ENCODE measurements around the gene SYNJ2. TPM values are rescaled to one million over a fixed set of nuclear protein-coding genes. Genes with fewer than 3 reads are reported as not detected.

Gene SYNJ2
- polyA plus RNA-seq, 1 donor from 2014 or later: 13.7 TPM

DNA sequence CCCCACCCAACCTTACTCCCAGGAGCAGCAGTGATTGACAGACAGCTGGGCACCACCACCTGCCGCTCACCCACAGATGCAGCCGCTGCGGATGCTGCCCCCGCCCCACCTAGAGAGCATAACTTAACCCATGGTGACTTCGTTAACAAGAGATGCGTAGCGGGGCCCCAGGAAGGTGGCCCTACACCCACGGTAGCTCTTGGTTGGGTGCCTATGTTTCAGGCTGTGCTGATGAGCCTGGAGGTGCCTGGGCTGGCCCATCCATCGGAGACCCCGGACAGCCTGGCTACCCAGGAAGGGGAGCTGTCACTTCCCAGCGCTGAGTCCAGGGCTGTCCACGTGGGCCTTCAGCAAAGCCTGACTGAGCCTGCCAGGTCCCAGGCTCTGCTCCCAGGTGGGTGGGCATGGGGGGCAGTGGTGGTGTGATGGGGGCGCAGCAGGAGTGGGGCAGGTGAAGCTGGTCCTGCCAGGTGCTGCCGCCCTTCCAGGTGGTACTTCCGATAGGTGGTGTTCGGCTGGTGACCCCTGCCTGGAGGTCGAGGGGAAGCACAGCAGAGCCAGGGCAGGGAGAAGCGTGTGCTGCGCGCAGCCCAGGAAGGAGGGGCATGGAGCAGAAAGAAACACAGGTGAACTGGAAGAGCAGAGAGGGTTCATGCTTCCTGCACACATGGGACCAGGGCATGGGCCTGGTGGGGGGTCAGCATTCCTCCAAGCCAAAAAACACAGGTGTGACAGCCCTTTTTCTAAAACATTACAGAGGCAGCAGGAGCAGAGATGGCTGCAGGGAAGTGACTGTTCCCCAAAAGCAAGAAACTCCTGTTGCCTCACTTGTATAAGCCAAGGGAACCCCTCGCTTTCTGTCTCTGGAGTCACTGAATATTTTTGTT is 56.9 kb downstream of the SYNJ2 start:
- Mint-ChIP-seq H3K27me3 (no peaks in the 10 kb centered on the region), H3K9me3 (peaks cover 0 to 5% (median 3%) of the 10 kb centered on the region in 3 donors), H3K4me1 (peaks cover 3 to 6% (median 3%) of the 10 kb centered on the region in 3 donors), H3K27ac (no peak overlapping the region), H3K36me3 (peaks cover 8% of the 10 kb centered on the region), H3K4me3 (no peak overlapping the region)

DNA sequence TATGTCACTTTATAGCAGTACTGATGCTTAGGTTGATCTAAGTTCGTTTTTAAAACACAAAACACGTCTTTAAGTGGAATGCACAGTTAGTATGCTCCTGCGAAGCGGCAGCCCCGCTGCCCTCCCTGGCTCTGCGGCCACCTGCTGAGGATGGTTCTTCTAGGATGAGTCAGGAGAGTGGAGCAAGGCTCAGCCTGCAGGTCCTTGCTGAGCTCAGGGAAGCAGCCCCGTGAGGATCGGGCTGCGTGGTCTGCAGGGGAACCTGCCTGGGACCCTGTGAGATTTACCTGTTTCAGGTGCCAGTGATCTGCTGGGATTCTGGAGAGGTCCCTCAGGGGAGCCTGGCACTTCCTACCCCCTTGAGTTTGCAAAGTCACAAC is 57.5 kb downstream of the SYNJ2 start:
- H3K4me3 Mint-ChIP-seq: no peak overlapping the region
- peaks cover 0 to 5% (median 3%) of the 10 kb centered on the region in 3 donors for H3K9me3 Mint-ChIP-seq
- H3K36me3 Mint-ChIP-seq: peaks cover 8% of the 10 kb centered on the region
- no peak overlapping the region for H3K27ac Mint-ChIP-seq
- peaks cover 3 to 6% (median 3%) of the 10 kb centered on the region in 3 donors for H3K4me1 Mint-ChIP-seq
- H3K27me3 Mint-ChIP-seq: no peaks in the 10 kb centered on the region

GRCh38 chr6:158039571-158040050 is 57.9 kb downstream of the SYNJ2 start:
- H3K27ac Mint-ChIP-seq: peak overlapping the region in 1 of 3 donors; percentile 27
- H3K36me3 Mint-ChIP-seq: peaks cover 9% of the 10 kb centered on the region
- no peak overlapping the region for H3K4me3 Mint-ChIP-seq
- H3K4me1 Mint-ChIP-seq: peaks cover 3 to 6% (median 3%) of the 10 kb centered on the region in 3 donors
- no peaks in the 10 kb centered on the region for H3K27me3 Mint-ChIP-seq
- peaks cover 0 to 5% (median 3%) of the 10 kb centered on the region in 3 donors for H3K9me3 Mint-ChIP-seq

GRCh38 chr6:158040051-158040803 is 58.6 kb downstream of the SYNJ2 start:
- Mint-ChIP-seq H3K27me3 (no peaks in the 10 kb centered on the region), H3K9me3 (peaks cover 0 to 5% (median 3%) of the 10 kb centered on the region in 3 donors), H3K27ac (no peak overlapping the region), H3K4me1 (peaks cover 3 to 6% (median 3%) of the 10 kb centered on the region in 3 donors), H3K36me3 (peaks cover 11% of the 10 kb centered on the region), H3K4me3 (no peak overlapping the region)

DNA sequence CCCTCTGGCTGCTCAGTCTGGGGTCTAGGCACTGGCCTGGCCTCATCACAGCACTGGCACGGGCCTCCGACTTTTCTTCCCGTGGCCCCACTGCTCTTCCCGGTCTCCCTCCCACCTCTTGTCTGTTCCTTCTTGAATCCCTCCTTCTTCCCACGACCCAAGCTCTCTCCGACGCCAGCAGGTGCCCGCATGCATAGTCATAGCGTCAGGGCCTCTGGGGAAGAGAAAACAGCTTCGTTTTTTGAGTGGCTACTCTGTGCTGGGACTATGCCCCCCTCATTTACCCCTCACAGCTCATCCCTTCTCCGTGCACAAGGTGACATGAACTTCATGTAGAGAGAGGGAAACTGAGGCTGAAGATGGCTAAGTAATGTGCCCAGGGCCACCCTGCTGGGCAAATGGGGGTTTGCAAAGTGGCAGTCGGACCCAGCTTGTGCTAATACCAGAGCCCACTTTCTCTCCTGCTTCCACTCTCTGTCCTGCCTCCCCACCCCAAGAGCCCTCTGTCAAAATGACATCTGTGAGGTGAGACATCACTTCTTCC is 59.2 kb downstream of the SYNJ2 start:
- Mint-ChIP-seq H3K9me3 (peaks cover 0 to 5% (median 3%) of the 10 kb centered on the region in 3 donors), H3K4me1 (peaks cover 3 to 5% (median 3%) of the 10 kb centered on the region in 3 donors), H3K36me3 (peaks cover 9% of the 10 kb centered on the region), H3K27ac (peak overlapping the region; percentile 21 to 47 (median 28)), H3K4me3 (no peak overlapping the region), H3K27me3 (no peaks in the 10 kb centered on the region)

DNA sequence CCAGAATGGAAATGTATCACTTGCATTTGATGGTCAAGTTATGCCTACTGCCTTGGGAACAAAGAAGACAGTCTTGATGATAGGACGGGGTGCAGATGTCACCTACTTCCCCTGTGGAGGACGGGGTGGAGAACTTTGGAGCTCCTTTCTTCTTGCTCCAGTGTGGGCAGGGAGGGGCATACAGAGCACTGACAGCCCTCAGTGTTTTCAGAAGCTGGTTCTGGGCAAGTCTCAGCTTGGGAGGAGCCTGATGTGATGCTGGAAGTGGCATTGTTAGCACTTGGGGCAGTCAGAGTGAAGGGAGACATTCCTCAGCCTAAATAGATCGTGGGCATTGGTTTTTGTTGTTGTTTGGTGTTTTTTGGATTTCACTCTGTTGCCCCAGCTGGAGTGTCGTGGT is 59.7 kb downstream of the SYNJ2 start:
- no peaks in the 10 kb centered on the region for H3K27me3 Mint-ChIP-seq
- H3K27ac Mint-ChIP-seq: peak overlapping the region in 1 of 3 donors; percentile 47
- H3K4me1 Mint-ChIP-seq: peaks cover under 1 to 3% (median 3%) of the 10 kb centered on the region in 3 donors
- H3K4me3 Mint-ChIP-seq: peak overlapping the region in 1 of 4 donors; percentile 39
- H3K9me3 Mint-ChIP-seq: peaks cover 0 to under 1% (median 0%) of the 10 kb centered on the region in 3 donors
- H3K36me3 Mint-ChIP-seq: peaks cover 5% of the 10 kb centered on the region

DNA sequence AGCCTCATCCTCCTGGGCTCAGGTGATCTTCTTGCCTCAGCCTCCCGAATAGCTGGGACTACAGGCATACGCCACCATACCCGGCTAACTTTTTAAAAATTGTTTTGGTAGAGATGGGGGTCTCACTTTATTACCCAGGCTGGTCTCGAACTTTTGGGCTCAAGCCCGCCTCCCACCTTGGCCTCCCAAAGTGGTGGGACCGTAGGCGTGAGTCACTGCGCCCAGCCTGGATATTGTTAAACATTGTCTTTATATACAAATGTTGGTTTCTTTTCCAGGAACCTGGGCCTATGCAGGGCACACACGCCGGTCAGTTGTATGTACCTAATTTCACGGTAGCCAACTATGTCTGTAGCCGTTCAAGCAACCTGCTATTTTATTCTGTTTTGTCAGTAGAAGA is 60.1 kb downstream of the SYNJ2 start:
- H3K27ac Mint-ChIP-seq: no peak overlapping the region
- no peaks in the 10 kb centered on the region for H3K27me3 Mint-ChIP-seq
- H3K9me3 Mint-ChIP-seq: no peaks in the 10 kb centered on the region
- H3K4me1 Mint-ChIP-seq: peaks cover 0 to 3% (median 3%) of the 10 kb centered on the region in 3 donors
- peaks cover 5% of the 10 kb centered on the region for H3K36me3 Mint-ChIP-seq
- H3K4me3 Mint-ChIP-seq: no peak overlapping the region

GRCh38 chr6:158042245-158042798 is 60.7 kb downstream of the SYNJ2 start:
- Mint-ChIP-seq H3K36me3 (peaks cover 10% of the 10 kb centered on the region), H3K27ac (no peak overlapping the region), H3K27me3 (no peaks in the 10 kb centered on the region), H3K4me3 (no peak overlapping the region), H3K9me3 (no peaks in the 10 kb centered on the region), H3K4me1 (peaks cover 0 to 3% (median 3%) of the 10 kb centered on the region in 3 donors)

DNA sequence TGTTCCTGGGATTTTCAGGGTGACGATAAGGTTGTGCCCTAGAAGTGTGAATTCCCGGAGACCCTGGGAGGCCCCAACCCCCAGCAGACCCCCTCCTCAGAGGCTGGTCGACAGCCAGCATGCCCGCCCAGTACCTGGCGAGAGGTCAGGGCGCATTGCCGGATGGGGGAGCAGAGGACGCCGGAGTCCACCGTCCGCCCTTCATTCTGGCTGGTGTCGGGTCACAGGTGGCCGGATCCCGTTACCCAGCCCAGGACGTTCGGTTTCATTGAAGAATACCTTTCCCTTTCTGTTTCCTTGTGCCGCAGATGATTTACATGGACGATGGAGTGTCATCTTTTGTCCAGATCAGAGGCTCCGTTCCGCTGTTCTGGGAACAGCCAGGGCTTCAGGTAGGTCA is 61.3 kb downstream of the SYNJ2 start:
- Mint-ChIP-seq H3K4me1 (peaks cover 0 to 4% (median 3%) of the 10 kb centered on the region in 3 donors), H3K4me3 (no peak overlapping the region), H3K36me3 (peaks cover 10% of the 10 kb centered on the region)

DNA sequence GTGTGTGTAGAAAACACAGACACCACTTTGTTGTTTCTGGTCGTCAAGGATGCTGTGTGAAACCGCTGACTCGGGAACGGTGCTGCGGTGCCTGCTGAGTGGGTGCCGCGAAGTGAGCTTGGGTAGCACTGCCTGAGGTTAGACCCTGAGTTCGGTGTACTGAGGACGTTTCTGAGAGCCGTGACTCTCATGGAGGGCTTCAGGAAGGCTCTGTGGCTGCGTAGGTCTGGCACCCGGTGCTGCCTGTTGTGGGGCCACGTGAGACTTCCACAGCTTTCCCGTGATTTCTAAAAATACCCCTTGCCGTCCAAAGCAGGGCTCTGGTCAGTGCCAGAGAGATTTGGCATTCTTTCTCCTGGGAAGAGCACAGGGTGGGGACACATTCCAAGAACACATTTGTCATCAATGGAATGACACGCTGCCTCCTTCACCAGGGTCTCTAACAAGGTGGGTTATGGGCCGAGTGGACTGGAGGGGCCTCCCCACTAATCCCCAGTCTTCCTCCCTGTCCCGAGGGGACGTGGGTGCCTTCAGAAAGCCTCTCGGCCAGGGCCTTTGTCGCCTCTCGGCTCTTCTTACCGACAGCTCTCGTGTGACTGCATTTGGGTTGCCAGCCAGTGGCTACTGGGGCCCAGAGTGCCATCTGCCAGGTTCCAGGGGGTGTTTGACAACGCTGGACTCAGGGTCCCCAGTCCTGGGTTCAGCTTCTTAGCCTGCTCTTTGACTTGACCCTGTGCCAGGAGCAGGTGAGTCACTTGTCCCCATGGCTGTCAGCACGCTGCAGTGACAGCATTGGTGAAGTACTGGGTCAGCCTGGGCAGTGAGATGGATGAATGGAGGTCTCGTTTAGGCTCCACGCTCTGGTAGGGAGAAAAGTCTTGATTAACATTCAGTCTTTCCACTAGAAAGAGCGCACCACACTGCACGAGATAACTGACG is 62.2 kb downstream of the SYNJ2 start:
- H3K9me3 Mint-ChIP-seq: no peaks in the 10 kb centered on the region
- peaks cover 0 to 4% (median 3%) of the 10 kb centered on the region in 3 donors for H3K4me1 Mint-ChIP-seq
- H3K4me3 Mint-ChIP-seq: no peak overlapping the region
- no peaks in the 10 kb centered on the region for H3K27me3 Mint-ChIP-seq
- no peak overlapping the region for H3K27ac Mint-ChIP-seq
- H3K36me3 Mint-ChIP-seq: peaks cover 10% of the 10 kb centered on the region

More for the DNA sequence above, 61.3 kb downstream of the SYNJ2 start:
- Mint-ChIP-seq H3K9me3 (no peaks in the 10 kb centered on the region), H3K27me3 (no peaks in the 10 kb centered on the region), H3K27ac (no peak overlapping the region)

DNA sequence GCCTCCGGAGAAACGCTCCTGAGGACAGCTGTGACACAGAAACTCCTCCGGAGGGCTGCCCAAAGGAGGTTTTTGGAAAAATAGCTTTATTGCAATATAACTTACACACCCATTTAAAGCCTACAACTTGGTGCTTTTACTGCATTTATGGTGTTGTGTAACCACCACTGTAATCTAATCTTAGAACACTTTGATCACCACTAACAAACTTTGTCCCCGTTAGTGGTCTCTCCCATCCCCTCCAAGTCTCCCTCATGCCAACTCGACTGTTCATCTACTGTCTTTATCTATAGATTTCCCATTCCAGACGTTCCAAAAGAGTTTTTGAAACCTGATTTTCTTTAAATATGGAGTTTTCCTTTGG is 62.8 kb downstream of the SYNJ2 start:
- H3K27ac Mint-ChIP-seq: no peak overlapping the region

DNA sequence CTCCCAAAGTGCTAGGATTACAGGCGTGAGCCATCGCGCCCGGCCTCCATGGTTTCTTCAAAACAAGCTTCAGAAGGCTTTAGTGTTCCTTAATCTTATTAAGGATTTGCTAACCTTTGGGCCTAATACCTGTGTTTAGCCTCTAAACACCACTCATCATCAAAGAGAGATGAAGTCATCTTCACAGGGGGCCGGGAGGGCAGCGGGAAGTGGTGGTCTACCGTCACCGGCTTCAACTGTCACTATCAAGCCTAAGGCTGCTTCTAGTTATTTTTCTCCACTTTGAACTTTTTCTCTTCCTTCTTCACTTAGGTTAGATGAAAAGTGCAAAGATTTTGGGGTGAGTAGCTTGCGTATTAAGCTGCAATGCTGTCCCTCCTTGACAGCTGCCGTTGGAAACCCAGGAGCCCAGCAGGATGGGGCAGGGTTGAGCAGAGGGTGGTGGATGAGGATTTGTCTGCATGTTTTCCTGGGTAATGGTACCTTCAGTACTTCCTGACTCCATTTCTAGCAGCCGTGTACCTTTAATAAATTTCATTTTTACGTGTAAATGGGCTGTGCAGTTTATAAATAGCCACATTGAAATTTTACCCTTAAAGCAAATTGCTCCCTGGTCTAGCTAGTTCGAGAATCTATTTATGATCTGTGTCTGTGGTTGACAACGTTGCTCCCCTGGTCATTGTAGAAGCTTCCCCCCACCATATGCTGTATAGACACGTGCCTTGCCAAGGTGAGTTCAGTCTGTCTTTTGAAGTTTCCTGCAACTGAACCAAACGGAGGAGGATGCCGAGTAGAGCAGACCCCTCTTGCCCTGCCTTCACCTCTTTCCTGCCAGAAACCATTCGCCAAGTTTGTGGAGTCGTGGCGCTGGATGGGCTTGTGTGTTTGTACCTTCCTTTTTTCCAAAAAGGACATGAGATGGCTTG is 64.8 kb downstream of the SYNJ2 start:
- Mint-ChIP-seq H3K4me1 (peaks cover 0 to 4% (median 0%) of the 10 kb centered on the region in 3 donors), H3K27ac (peak overlapping the region in 1 of 3 donors; percentile 73)

More for the DNA sequence above, 62.8 kb downstream of the SYNJ2 start:
- Mint-ChIP-seq H3K4me3 (no peak overlapping the region), H3K36me3 (peaks cover 12% of the 10 kb centered on the region), H3K9me3 (no peaks in the 10 kb centered on the region), H3K27me3 (no peaks in the 10 kb centered on the region), H3K4me1 (peaks cover 0 to 4% (median 3%) of the 10 kb centered on the region in 3 donors)

DNA sequence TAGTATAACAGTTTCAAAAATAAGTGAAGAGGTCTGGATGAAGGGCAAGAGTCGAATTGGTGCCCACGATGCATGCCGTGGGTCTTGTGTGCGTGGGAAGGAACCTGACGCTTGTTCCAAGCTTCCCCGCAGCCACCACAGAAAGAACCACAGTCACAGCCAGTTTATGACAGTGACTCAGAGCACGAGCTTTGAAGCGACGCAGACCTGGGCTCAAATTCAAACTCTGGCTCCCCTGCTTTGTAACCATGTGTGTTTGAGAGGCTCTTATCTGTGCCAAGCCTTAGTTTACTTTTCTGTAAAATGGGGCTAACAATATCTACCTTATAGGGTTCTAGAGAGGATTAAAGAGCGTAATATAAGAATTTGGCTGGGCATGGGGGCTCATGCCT is 65.5 kb downstream of the SYNJ2 start:
- H3K27ac Mint-ChIP-seq: peak overlapping the region in 1 of 3 donors; percentile 73
- H3K27me3 Mint-ChIP-seq: no peaks in the 10 kb centered on the region
- H3K4me3 Mint-ChIP-seq: no peak overlapping the region
- H3K36me3 Mint-ChIP-seq: peaks cover 16% of the 10 kb centered on the region
- no peaks in the 10 kb centered on the region for H3K9me3 Mint-ChIP-seq
- peaks cover 0 to 4% (median 0%) of the 10 kb centered on the region in 3 donors for H3K4me1 Mint-ChIP-seq

More for the DNA sequence above, 64.8 kb downstream of the SYNJ2 start:
- Mint-ChIP-seq H3K9me3 (no peaks in the 10 kb centered on the region), H3K36me3 (peaks cover 16% of the 10 kb centered on the region), H3K27me3 (no peaks in the 10 kb centered on the region), H3K4me3 (no peak overlapping the region)

All from IgD-negative memory B cell (primary cell).